ENCODE data around the gene ESYT2.

DNA sequence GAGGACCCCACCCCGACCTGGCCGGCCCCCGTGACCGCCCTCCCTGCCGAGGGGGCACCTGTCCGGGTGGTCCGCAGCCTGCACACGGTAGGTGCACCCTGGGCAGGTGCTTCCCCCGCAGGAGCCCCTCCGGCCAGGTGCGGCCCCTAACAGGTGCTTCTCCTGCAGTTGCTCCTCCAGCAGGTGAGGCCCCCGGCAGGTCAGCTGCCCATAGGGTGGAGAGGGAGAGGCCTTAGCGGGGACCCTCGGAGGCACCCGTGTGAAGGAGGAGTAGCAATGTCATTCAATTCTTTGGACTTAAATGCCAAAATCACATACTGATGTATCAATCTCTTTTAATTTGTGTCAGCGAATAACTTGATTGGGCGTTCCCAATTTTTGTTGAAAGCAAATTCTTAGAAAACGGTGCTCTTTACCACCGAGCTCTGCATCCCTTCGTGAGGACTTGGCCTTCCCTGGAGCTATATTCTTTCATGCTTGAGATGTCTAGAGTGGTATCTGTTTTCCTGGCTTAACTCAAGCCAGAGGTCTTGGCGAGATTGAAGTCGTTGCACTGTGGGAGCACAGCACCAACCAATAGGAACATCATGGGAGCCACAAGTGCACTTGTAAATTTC, 124.0 kb downstream of the ESYT2 start:
- TF ChIP-seq SUZ12 (IDR thresholded peaks at IDR 0.05; ENCODE audit: extremely low read depth, insufficient read depth, insufficient read length) (no peak), YY1 (IDR thresholded peaks at IDR 0.05; ENCODE audit: insufficient read depth, insufficient read length) (no peak)
